ENCODE measurements around the gene HOXA3. TPM values are rescaled to one million over a fixed set of nuclear protein-coding genes. Genes with fewer than 3 reads are reported as not detected.

Gene HOXA3
- total and polyA plus RNA-seq, 2 of the 13 experiments (the other 11 are each of a cell fraction or from before 2014, with no cell fraction given), result 2.9 to 4.6 TPM

DNA sequence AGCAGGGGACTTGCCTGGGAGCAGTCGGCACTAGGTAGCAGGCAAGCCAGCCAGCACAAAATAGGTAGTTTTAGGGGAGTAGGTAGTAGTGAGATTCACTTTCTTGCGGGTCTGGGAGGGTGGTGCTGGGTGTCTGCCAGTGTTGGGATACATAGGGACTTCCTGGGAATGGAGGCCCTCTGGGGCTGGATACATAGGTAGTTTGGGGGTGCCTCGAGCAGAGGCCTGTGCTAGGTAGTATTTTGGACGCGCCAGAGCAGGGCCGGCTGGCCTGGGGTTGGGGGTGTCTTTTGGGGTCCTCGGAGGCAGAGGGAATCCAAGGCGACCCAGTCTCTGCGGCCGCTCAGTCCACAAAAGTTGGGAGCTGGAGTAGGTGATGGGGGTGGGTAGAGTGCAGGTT lies 2.0 kb upstream of the HOXA3 start:
- TF ChIP-seq, protein P1, sequence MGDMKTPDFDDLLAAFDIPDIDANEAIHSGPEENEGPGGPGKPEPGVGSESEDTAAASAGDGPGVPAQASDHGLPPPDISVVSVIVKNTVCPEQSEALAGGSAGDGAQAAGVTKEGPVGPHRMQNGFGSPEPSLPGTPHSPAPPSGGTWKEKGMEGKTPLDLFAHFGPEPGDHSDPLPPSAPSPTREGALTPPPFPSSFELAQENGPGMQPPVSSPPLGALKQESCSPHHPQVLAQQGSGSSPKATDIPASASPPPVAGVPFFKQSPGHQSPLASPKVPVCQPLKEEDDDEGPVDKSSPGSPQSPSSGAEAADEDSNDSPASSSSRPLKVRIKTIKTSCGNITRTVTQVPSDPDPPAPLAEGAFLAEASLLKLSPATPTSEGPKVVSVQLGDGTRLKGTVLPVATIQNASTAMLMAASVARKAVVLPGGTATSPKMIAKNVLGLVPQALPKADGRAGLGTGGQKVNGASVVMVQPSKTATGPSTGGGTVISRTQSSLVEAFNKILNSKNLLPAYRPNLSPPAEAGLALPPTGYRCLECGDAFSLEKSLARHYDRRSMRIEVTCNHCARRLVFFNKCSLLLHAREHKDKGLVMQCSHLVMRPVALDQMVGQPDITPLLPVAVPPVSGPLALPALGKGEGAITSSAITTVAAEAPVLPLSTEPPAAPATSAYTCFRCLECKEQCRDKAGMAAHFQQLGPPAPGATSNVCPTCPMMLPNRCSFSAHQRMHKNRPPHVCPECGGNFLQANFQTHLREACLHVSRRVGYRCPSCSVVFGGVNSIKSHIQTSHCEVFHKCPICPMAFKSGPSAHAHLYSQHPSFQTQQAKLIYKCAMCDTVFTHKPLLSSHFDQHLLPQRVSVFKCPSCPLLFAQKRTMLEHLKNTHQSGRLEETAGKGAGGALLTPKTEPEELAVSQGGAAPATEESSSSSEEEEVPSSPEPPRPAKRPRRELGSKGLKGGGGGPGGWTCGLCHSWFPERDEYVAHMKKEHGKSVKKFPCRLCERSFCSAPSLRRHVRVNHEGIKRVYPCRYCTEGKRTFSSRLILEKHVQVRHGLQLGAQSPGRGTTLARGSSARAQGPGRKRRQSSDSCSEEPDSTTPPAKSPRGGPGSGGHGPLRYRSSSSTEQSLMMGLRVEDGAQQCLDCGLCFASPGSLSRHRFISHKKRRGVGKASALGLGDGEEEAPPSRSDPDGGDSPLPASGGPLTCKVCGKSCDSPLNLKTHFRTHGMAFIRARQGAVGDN (CRISPR knock-in tag; IDR thresholded peaks at IDR 0.05), result no peak
- TF ChIP-seq KAT8 (CRISPR knock-in tag; IDR thresholded peaks at IDR 0.05) (no peak), ZFP62 (CRISPR knock-in tag; IDR thresholded peaks at IDR 0.05) (no peak), SCMH1 (CRISPR knock-in tag; IDR thresholded peaks at IDR 0.05; ENCODE audit: borderline replicate concordance) (no peak), NCOA1 (CRISPR knock-in tag; IDR thresholded peaks at IDR 0.05) (no peak), ZBTB21 (CRISPR knock-in tag; IDR thresholded peaks at IDR 0.05) (no peak), CEBPB (IDR thresholded peaks at IDR 0.05; ENCODE audit: borderline replicate concordance, low read depth, low read length) (no peak), ZNF652 (CRISPR knock-in tag; IDR thresholded peaks at IDR 0.05; ENCODE audit: borderline replicate concordance, low read depth) (no peak), RAD51 (IDR thresholded peaks at IDR 0.05; ENCODE audit: borderline replicate concordance) (no peak)
- TF ChIP-seq, protein P2, sequence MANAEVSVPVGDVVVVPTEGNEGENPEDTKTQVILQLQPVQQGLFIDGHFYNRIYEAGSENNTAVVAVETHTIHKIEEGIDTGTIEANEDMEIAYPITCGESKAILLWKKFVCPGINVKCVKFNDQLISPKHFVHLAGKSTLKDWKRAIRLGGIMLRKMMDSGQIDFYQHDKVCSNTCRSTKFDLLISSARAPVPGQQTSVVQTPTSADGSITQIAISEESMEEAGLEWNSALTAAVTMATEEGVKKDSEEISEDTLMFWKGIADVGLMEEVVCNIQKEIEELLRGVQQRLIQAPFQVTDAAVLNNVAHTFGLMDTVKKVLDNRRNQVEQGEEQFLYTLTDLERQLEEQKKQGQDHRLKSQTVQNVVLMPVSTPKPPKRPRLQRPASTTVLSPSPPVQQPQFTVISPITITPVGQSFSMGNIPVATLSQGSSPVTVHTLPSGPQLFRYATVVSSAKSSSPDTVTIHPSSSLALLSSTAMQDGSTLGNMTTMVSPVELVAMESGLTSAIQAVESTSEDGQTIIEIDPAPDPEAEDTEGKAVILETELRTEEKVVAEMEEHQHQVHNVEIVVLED (CRISPR knock-in tag; IDR thresholded peaks at IDR 0.05; ENCODE audit: borderline replicate concordance), result no peak
- TF ChIP-seq, protein P3, sequence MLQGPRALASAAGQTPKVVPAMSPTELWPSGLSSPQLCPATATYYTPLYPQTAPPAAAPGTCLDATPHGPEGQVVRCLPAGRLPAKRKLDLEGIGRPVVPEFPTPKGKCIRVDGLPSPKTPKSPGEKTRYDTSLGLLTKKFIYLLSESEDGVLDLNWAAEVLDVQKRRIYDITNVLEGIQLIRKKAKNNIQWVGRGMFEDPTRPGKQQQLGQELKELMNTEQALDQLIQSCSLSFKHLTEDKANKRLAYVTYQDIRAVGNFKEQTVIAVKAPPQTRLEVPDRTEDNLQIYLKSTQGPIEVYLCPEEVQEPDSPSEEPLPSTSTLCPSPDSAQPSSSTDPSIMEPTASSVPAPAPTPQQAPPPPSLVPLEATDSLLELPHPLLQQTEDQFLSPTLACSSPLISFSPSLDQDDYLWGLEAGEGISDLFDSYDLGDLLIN (CRISPR knock-in tag; IDR thresholded peaks at IDR 0.05; ENCODE audit: borderline replicate concordance), result no peak
- TF ChIP-seq, protein P4, sequence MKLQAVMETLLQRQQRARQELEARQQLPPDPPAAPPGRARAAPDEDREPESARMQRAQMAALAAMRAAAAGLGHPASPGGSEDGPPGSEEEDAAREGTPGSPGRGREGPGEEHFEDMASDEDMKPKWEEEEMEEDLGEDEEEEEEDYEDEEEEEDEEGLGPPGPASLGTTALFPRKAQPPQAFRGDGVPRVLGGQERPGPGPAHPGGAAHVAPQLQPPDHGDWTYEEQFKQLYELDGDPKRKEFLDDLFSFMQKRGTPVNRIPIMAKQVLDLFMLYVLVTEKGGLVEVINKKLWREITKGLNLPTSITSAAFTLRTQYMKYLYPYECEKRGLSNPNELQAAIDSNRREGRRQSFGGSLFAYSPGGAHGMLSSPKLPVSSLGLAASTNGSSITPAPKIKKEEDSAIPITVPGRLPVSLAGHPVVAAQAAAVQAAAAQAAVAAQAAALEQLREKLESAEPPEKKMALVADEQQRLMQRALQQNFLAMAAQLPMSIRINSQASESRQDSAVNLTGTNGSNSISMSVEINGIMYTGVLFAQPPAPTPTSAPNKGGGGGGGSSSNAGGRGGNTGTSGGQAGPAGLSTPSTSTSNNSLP (IDR thresholded peaks at IDR 0.05; ENCODE audit: low read depth, low read length), result no peak
- TF ChIP-seq, protein P5, sequence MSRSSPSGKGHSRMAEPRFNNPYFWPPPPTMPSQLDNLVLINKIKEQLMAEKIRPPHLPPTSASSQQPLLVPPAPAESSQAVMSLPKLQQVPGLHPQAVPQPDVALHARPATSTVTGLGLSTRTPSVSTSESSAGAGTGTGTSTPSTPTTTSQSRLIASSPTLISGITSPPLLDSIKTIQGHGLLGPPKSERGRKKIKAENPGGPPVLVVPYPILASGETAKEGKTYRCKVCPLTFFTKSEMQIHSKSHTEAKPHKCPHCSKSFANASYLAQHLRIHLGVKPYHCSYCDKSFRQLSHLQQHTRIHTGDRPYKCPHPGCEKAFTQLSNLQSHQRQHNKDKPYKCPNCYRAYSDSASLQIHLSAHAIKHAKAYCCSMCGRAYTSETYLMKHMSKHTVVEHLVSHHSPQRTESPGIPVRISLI (CRISPR knock-in tag; IDR thresholded peaks at IDR 0.05; ENCODE audit: borderline replicate concordance), result no peak
- H4K20me1 ChIP-seq (ENCODE audit: insufficient read depth, low read length), result no peaks in the 10 kb centered on the region
- WGBS (ENCODE audit: low lambda C conversion rate), result 67% methylated on average over 9 of the region's 10 CpGs
- BruUV-seq (replicated peaks), result no TSS peak
- ATAC-seq (no peak), FAIRE-seq (no peak), DNase-seq (ENCODE audit: low spot score) (no peak)
- POLR2A ChIA-PET, result no interaction called here
- in situ Hi-C loops (cut with HindIII; ENCODE audit: extremely low pct_ligation_motif_present, low pct_unique_long_range_greater_than_20kb), result loop anchor here (25.0 kb wide), 1 partner anchor 1067 kb away; no protein-coding TSS in a partner anchor
- peaks cover 1% of the 10 kb centered on the region for H3K79me2 ChIP-seq (ENCODE audit: insufficient read depth, low read length)
- no peak overlapping the region for H2AFZ ChIP-seq (ENCODE audit: low read length)
- H3K4me1 ChIP-seq (ENCODE audit: insufficient read depth, low read length), result peaks cover 37% of the 10 kb centered on the region
- H3K27ac ChIP-seq (ENCODE audit: extremely low read length, insufficient read depth, low read length), result no peak overlapping the region
- intact Hi-C loops (cut with micrococcal nuclease; ENCODE audit: unreplicated experiment), result no loop called here
- H3K27me3 ChIP-seq (ENCODE audit: control insufficient read depth in 1 of 2, insufficient read depth in 2 of 2, low read length in 2 of 2), result peaks cover 6 to 61% of the 10 kb centered on the region in 2 experiments
- no peak overlapping the region for H3K4me3 ChIP-seq (replicated peaks in 1 of 3; ENCODE audit: insufficient read depth in 1 of 3, low read depth in 2 of 3, low read length in 3 of 3)
- no peak overlapping the region for H3K4me2 ChIP-seq (ENCODE audit: low read depth, low read length)
- no peaks in the 10 kb centered on the region for H3K9me3 ChIP-seq (ENCODE audit: low read length)
- CTCF ChIA-PET (ENCODE audit: low intra/inter-chr PET ratio, low total read pairs), result no interaction called here
- H3K9ac ChIP-seq (ENCODE audit: insufficient read depth, low read depth, low read length), result no peak overlapping the region
- no peaks in the 10 kb centered on the region for H3K36me3 ChIP-seq (replicated peaks in 1 of 2; ENCODE audit: control insufficient read depth in 1 of 2, insufficient read depth in 2 of 2, low read length in 2 of 2)

All from HepG2 (cell line).